Heart left ventricle (tissue), 13 donors: Measurements from ENCODE around the gene PUM1.

Experiments used
- POLR2A ChIP-seq, 2 donors: fragments of 450-650 bp; IDR thresholded peaks; one replicate each; pipeline ENCODE4 v1.6.1; 2017; ENCODE audit warnings: antibody characterized with exemption in 2 of 2, mild to moderate bottlenecking in 2 of 2, moderate library complexity in 2 of 2
- TF ChIP-seq, protein P1 (sequence below), 12 donors: fragments of 200-600 bp; sonication (generic) in 4 of 12; IDR thresholded peaks; one replicate each; pipeline versions ENCODE4 v1.5.0 to v1.8.0; 2018 to 2022; ENCODE audit warnings: antibody characterized with exemption in 12 of 12, mild to moderate bottlenecking in 5 of 12
- donor health status: ischemic (EF 13 %, LVEDD 7.1; RV severe dilation, severe dysfunction).
- donor health status: DM: no; HTN: yes; CAD: no.
- donor health status: DM: no; HTN: no; CAD: no.
- donor health status: ischemic (EF 25% LVEDD 6.9; RV normal size, moderate dysfunction).
- donor health status: ischemic (EF 25% LVEDD 5.7; RV mildly dilated, moderate dysfunction).
- donor health status: ischemic (EF 35%, LVEDD 5.7; RV mildly dilated, moderate dysfunction).
- donor health status: nonischemic (EF 11% LVEDD 7.7; RV severe dilation, severe dysfunction).
- donor health status: DM: yes; HTN: yes; CAD: no.
- donor health status: PGD.
- donor health status: ischemic (EF 29% LVEDD 5.4; RV normal size, mild dysfunction).
- donor health status: nonischemic (EF 23%, LVEDD 6.1; RV moderate dilation, normal function).

DNA sequence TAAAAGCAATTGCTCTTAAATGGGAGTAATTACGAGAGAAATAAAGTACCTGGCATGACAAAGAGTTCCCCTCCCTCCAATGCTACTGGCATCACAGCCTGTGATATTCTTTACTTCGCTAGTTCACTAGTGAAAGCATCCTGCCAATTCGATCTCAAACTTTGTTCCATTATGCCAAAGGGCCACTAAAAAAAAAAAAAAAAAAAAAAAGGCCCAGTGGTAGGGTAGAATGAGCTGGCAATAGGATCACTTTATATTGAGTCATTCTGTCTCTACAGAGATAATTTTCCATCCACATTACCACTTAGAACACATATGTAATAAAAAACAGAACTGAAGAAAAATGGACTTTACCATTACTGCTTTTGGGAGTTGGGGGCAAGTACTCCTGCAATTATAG lies 11.2 kb downstream of the PUM1 start:
- TF ChIP-seq, protein P1, sequence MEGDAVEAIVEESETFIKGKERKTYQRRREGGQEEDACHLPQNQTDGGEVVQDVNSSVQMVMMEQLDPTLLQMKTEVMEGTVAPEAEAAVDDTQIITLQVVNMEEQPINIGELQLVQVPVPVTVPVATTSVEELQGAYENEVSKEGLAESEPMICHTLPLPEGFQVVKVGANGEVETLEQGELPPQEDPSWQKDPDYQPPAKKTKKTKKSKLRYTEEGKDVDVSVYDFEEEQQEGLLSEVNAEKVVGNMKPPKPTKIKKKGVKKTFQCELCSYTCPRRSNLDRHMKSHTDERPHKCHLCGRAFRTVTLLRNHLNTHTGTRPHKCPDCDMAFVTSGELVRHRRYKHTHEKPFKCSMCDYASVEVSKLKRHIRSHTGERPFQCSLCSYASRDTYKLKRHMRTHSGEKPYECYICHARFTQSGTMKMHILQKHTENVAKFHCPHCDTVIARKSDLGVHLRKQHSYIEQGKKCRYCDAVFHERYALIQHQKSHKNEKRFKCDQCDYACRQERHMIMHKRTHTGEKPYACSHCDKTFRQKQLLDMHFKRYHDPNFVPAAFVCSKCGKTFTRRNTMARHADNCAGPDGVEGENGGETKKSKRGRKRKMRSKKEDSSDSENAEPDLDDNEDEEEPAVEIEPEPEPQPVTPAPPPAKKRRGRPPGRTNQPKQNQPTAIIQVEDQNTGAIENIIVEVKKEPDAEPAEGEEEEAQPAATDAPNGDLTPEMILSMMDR (IDR thresholded peaks at IDR 0.05): no peak
- no peak for TF ChIP-seq POLR2A (IDR thresholded peaks at IDR 0.05)
